RWPE2 (cell line): Measurements from ENCODE around the gene GMDS.
A peak's percentile ranks its signal among the peaks of the same experiment; 100 is the strongest.

Experiments
- ATAC-seq: fragments of 200-7000 bp; cut with Tn5 transposase; 3 replicates; pipeline ENCODE4 v1.9.1; 2021; ENCODE audit warnings: low read depth
- DNase-seq: peaks from one replicate; pipeline ENCODE4 v3.0.0-alpha.2; 2020; ENCODE audit warnings: low spot score
- H3K27ac ChIP-seq: fragments of 450-650 bp; 2 replicates; pipeline ENCODE4 v1.5.1; 2017; ENCODE audit warnings: mild to moderate bottlenecking; ENCODE audit not compliant: poor library complexity, severe bottlenecking
- H3K27me3 ChIP-seq: fragments of 250-450 bp; sonication (Bioruptor Pico); 2 replicates; pipeline ENCODE4 v1.5.1; 2021; ENCODE audit warnings: mild to moderate bottlenecking, moderate library complexity; ENCODE audit not compliant: insufficient read depth, poor library complexity, severe bottlenecking
- H3K36me3 ChIP-seq: fragments of 250-450 bp; sonication (Bioruptor Pico); 2 replicates; pipeline ENCODE4 v1.5.1; 2020; ENCODE audit warnings: low read depth, mild to moderate bottlenecking, moderate library complexity
- H3K4me1 ChIP-seq: fragments of 250-450 bp; sonication (Bioruptor Pico); 2 replicates; pipeline ENCODE4 v1.5.1; 2021; ENCODE audit warnings: mild to moderate bottlenecking, moderate library complexity; ENCODE audit not compliant: insufficient read depth, poor library complexity, severe bottlenecking
- H3K4me3 ChIP-seq: fragments of 250-450 bp; sonication (Bioruptor Pico); 2 replicates; pipeline ENCODE4 v1.5.1; 2021; ENCODE audit warnings: mild to moderate bottlenecking, moderate library complexity; ENCODE audit not compliant: severe bottlenecking
- H3K9me3 ChIP-seq: fragments of 250-450 bp; sonication (Bioruptor Pico); 2 replicates; pipeline ENCODE4 v1.5.1; 2021; ENCODE audit warnings: mild to moderate bottlenecking, moderate library complexity; ENCODE audit not compliant: severe bottlenecking
- TF ChIP-seq, protein P1 (sequence below): fragments of 450-650 bp; IDR thresholded peaks from one replicate; pipeline ENCODE4 v1.5.1; 2017; ENCODE audit warnings: mild to moderate bottlenecking, moderate library complexity; ENCODE audit not compliant: poor library complexity, severe bottlenecking

Gene GMDS

GRCh38 chr6:2205396-2205795 is 40.0 kb downstream of the GMDS start:
- ATAC-seq = no peak
- Histone ChIP-seq H3K4me3 (no peak overlapping the region), H3K9me3 (no peaks in the 10 kb centered on the region), H3K36me3 (no peaks in the 10 kb centered on the region), H3K27me3 (peaks cover 4% of the 10 kb centered on the region), H3K27ac (no peak overlapping the region), H3K4me1 (no peaks in the 10 kb centered on the region)
- TF ChIP-seq, protein P1, sequence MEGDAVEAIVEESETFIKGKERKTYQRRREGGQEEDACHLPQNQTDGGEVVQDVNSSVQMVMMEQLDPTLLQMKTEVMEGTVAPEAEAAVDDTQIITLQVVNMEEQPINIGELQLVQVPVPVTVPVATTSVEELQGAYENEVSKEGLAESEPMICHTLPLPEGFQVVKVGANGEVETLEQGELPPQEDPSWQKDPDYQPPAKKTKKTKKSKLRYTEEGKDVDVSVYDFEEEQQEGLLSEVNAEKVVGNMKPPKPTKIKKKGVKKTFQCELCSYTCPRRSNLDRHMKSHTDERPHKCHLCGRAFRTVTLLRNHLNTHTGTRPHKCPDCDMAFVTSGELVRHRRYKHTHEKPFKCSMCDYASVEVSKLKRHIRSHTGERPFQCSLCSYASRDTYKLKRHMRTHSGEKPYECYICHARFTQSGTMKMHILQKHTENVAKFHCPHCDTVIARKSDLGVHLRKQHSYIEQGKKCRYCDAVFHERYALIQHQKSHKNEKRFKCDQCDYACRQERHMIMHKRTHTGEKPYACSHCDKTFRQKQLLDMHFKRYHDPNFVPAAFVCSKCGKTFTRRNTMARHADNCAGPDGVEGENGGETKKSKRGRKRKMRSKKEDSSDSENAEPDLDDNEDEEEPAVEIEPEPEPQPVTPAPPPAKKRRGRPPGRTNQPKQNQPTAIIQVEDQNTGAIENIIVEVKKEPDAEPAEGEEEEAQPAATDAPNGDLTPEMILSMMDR = no peak
- no peak for DNase-seq

DNA sequence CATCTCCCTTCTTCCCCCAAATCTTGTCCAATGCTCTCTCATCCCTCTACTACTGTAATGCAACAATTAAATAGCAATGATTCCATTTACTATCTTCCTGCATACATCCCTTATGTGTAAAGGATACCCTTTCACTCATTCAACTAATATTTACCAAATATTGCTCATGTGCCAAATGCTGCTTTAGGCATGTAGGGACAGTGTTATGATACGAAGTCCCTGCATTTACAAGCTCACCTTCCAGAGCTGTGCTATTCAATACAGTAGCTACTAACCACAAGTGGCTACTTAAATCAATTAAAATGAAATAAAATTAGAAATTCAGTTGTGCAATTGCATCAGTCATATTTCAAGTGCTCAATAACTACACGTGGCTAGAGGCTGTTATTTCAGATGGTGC is 41.1 kb downstream of the GMDS start:
- ATAC-seq (no peak), DNase-seq (no peak)
- H3K4me1 ChIP-seq = no peaks in the 10 kb centered on the region

DNA sequence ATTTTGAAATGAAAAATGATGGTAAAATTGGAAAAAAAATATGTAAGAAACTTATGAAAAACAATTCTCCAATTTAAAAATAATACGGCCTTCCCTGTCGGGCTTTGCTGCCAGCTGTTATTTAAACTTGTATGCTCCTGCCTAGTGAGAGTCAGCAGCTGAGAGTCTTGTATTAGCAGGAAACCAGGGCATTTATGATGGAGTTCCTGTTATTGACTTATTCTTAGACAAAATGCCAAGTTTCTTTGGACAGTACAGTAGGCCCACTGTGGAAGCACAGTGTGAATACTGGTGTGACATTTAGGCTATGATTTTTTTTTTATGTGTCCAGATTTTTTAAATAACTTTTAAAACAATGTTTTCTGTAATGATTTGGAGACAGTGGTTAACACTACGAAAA is 42.1 kb downstream of the GMDS start:
- peaks cover 4% of the 10 kb centered on the region for H3K27me3 ChIP-seq
- H3K27ac ChIP-seq = no peak overlapping the region
- no peaks in the 10 kb centered on the region for H3K9me3 ChIP-seq
- H3K4me3 ChIP-seq = no peak overlapping the region
- ATAC-seq = no peak
- TF ChIP-seq, protein P1 = no peak
- H3K36me3 ChIP-seq = no peaks in the 10 kb centered on the region
- no peaks in the 10 kb centered on the region for H3K4me1 ChIP-seq
- DNase-seq = no peak

More for the DNA sequence above, 41.1 kb downstream of the GMDS start:
- Histone ChIP-seq H3K4me3 (no peak overlapping the region), H3K36me3 (no peaks in the 10 kb centered on the region), H3K9me3 (no peaks in the 10 kb centered on the region), H3K27ac (no peak overlapping the region), H3K27me3 (peaks cover 4% of the 10 kb centered on the region)
- TF ChIP-seq, protein P1 = no peak

- no peak for DNase-seq
- Histone ChIP-seq H3K9me3 (no peaks in the 10 kb centered on the region), H3K4me3 (no peak overlapping the region), H3K27ac (no peak overlapping the region), H3K36me3 (no peaks in the 10 kb centered on the region), H3K27me3 (no peaks in the 10 kb centered on the region), H3K4me1 (no peaks in the 10 kb centered on the region)
- TF ChIP-seq, protein P1 = no peak
- ATAC-seq = no peak
Measured at GRCh38 chr6:2197984-2198383, 47.4 kb downstream of the GMDS start.

DNA sequence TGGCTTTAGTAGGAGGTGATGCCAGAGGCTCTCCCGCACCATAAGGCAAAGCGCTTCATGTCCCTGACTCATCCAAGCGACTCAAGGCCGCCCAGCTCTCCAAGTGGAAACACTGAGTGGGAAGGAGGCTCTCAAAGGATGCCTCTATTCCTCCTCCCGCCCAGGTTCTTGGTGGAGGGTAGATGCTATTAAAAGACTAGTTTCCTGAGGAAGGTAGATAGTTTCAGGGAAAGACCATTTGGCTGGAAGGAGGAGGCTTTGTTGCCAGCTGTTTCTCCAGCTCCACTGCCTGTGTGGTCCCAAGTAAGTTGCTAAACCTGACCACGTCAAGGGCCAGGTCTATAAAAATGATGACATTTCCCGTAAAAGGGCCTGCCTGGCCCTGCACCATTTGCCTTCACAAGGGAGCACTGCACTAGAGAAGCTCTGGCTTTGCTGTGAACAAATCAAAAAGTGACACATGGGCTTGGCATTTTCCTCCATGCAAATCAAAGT is 48.2 kb downstream of the GMDS start:
- TF ChIP-seq, protein P1 = no peak
- Histone ChIP-seq H3K27ac (no peak overlapping the region), H3K36me3 (no peaks in the 10 kb centered on the region), H3K4me3 (no peak overlapping the region), H3K4me1 (no peaks in the 10 kb centered on the region), H3K27me3 (no peaks in the 10 kb centered on the region), H3K9me3 (no peaks in the 10 kb centered on the region)
- DNase-seq (no peak), ATAC-seq (peak; percentile 40; the same call in 1 of the 3 replicates)
